ENCODE measurements around the gene CAMK2G.

Gene CAMK2G

DNA sequence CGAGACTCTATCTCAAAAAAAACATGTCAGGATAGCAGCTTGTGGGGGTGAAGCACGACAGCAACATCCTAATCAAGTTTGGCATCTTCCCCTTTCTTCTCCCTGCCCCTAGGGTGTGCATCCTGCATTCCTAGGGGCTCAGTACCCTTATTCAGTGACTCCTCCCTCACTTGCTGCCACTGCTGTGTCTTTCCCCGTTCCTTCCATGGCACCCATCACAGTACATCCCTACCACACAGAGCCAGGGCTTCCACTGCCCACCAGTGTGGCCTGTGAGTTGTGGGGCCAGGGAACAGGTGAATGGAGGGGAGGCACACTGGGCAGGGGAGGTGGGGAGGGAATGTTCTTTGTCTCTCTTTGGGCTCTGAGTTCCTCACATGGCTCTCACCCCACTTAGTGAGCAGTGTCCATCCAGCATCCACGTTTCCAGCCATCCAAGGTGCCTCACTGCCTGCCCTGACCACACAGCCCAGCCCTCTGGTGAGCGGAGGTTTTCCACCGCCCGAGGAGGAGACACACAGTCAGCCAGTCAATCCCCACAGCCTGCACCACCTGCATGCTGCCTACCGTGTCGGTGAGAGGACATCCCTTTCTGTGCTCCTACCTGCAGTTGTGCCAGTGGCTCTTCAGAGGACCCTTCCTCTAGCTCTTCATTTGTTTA is 74.3 kb downstream of the CAMK2G start:
- Histone ChIP-seq H3K9me3 (ENCODE audit: control insufficient read depth, insufficient read depth, low read length) (no peaks in the 10 kb centered on the region), H3K4me1 (ENCODE audit: control insufficient read depth, low read length) (peaks cover 6% of the 10 kb centered on the region), H3F3A (ENCODE audit: control insufficient read depth, insufficient read depth) (no peaks in the 10 kb centered on the region; the same call in 1 of the 2 replicates), H3K4me2 (ENCODE audit: low read length) (no peak overlapping the region), H3K27me3 (ENCODE audit: control insufficient read depth, low read length) (no peaks in the 10 kb centered on the region), H3K9me2 (replicated peaks; ENCODE audit: control insufficient read depth, low read length) (no peaks in the 10 kb centered on the region), H3K27ac (ENCODE audit: low read depth, low read length) (no peak overlapping the region), H4K20me1 (ENCODE audit: control insufficient read depth, insufficient read depth, low read depth, low read length) (no peaks in the 10 kb centered on the region), H3K36me3 (ENCODE audit: control insufficient read depth, low read length) (peaks cover 71% of the 10 kb centered on the region), H3K4me3 (ENCODE audit: low read length) (no peak overlapping the region), H3K79me2 (ENCODE audit: control insufficient read depth, low read length) (no peaks in the 10 kb centered on the region)
- TF ChIP-seq EZH2phosphoT487 (IDR thresholded peaks at IDR 0.05; ENCODE audit: borderline replicate concordance, low read length) = no peak
- no peak for TF ChIP-seq CTCF (IDR thresholded peaks at IDR 0.05; ENCODE audit: low read depth, low read length, poor library complexity, severe bottlenecking)

DNA sequence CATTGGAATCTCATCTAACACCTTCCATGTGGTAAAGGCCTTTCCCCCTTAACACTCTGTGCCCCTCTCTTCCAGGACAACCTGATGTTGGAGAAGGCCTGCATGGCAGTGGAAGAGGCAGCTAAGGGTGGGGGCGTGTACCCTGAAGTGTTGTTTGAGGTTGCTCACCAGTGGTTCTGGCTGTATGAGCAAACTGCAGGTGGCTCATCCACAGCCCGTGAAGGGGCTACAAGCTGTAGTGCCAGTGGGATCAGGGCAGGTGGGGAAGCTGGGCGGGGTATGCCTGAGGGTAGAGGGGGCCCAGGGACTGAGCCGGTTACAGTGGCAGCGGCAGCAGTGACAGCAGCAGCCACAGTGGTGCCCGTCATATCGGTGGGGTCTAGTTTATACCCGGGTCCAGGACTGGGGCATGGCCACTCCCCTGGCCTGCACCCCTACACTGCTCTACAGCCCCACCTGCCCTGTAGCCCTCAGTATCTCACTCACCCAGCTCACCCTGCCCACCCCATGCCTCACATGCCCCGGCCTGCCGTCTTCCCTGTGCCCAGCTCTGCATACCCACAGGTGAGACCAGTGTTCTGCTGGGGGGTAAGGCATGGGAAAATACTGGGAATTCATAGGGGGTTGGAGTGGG is 75.3 kb downstream of the CAMK2G start:
- no peak overlapping the region for H3K4me3 ChIP-seq (ENCODE audit: low read length)
- no peak overlapping the region for H3K27ac ChIP-seq (ENCODE audit: low read depth, low read length)
- H3K36me3 ChIP-seq (ENCODE audit: control insufficient read depth, low read length) = peaks cover 76% of the 10 kb centered on the region

DNA sequence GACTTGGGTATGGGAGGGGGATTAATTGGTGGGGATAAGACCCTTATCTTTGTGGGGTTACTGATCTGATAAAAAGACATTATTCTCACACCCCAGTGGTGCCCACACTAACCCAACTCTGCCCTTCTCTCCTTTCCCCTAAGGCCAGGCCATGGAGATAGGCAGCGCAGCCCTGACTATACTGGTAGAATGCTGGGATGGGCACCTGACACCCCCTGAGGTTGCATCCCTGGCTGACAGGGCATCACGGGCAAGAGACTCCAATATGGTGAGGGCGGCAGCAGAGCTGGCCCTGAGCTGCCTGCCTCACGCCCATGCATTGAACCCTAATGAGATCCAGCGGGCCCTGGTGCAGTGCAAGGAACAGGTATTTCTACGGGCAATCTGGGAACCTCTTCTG is 76.3 kb downstream of the CAMK2G start:
- TF ChIP-seq EZH2phosphoT487 (IDR thresholded peaks at IDR 0.05; ENCODE audit: borderline replicate concordance, low read length) (no peak), CTCF (IDR thresholded peaks at IDR 0.05; ENCODE audit: low read depth, low read length, poor library complexity, severe bottlenecking) (no peak)
- H3K9me3 ChIP-seq (ENCODE audit: control insufficient read depth, insufficient read depth, low read length) = no peaks in the 10 kb centered on the region
- peaks cover 71% of the 10 kb centered on the region for H3K36me3 ChIP-seq (ENCODE audit: control insufficient read depth, low read length)
- H4K20me1 ChIP-seq (ENCODE audit: control insufficient read depth, insufficient read depth, low read depth, low read length) = no peaks in the 10 kb centered on the region
- H3F3A ChIP-seq (ENCODE audit: control insufficient read depth, insufficient read depth) = no peaks in the 10 kb centered on the region
- no peaks in the 10 kb centered on the region for H3K9me2 ChIP-seq (replicated peaks; ENCODE audit: control insufficient read depth, low read length)
- H3K4me1 ChIP-seq (ENCODE audit: control insufficient read depth, low read length) = no peaks in the 10 kb centered on the region
- H3K27ac ChIP-seq (ENCODE audit: low read depth, low read length) = no peak overlapping the region
- H3K79me2 ChIP-seq (ENCODE audit: control insufficient read depth, low read length) = no peaks in the 10 kb centered on the region
- no peaks in the 10 kb centered on the region for H3K27me3 ChIP-seq (ENCODE audit: control insufficient read depth, low read length)
- H3K4me3 ChIP-seq (ENCODE audit: low read length) = no peak overlapping the region
- no peak overlapping the region for H3K4me2 ChIP-seq (ENCODE audit: low read length)

More for the DNA sequence above, 75.3 kb downstream of the CAMK2G start:
- no peaks in the 10 kb centered on the region; the same call in 1 of the 2 replicates for H3F3A ChIP-seq (ENCODE audit: control insufficient read depth, insufficient read depth)
- H3K79me2 ChIP-seq (ENCODE audit: control insufficient read depth, low read length) = no peaks in the 10 kb centered on the region
- H3K4me1 ChIP-seq (ENCODE audit: control insufficient read depth, low read length) = peaks cover 5% of the 10 kb centered on the region
- H3K9me3 ChIP-seq (ENCODE audit: control insufficient read depth, insufficient read depth, low read length) = no peaks in the 10 kb centered on the region
- TF ChIP-seq EZH2phosphoT487 (IDR thresholded peaks at IDR 0.05; ENCODE audit: borderline replicate concordance, low read length) = no peak
- no peak for TF ChIP-seq CTCF (IDR thresholded peaks at IDR 0.05; ENCODE audit: low read depth, low read length, poor library complexity, severe bottlenecking)
- no peak overlapping the region for H3K4me2 ChIP-seq (ENCODE audit: low read length)
- H3K27me3 ChIP-seq (ENCODE audit: control insufficient read depth, low read length) = no peaks in the 10 kb centered on the region
- H3K9me2 ChIP-seq (replicated peaks; ENCODE audit: control insufficient read depth, low read length) = no peaks in the 10 kb centered on the region
- H4K20me1 ChIP-seq (ENCODE audit: control insufficient read depth, insufficient read depth, low read depth, low read length) = no peaks in the 10 kb centered on the region

All from DOHH2 (cell line).